Caco-2 (cell line): ENCODE data around the gene RRP15. TPM values are rescaled to one million over a fixed set of nuclear protein-coding genes. Genes with fewer than 3 reads are reported as not detected.

ENCODE experiments used
- BruUV-seq: library from RNA; stranded (reverse); fragments of 400-500 nt; replicated peaks from 2 replicates; lab custom pipeline; 2021; lab: Mats Ljungman, UMichigan
- CTCF ChIA-PET: fragments of 300-600 bp; sonication (Branson Sonifier 250); formaldehyde crosslinking; loops from one replicate; lab custom pipeline; 2022; ENCODE audit warnings: antibody characterized with exemption; lab: Charles Lee
- POLR2A ChIA-PET: fragments of 300-600 bp; sonication (Branson Sonifier 250); formaldehyde crosslinking; loops from one replicate; lab custom pipeline; 2022; ENCODE audit warnings: antibody characterized with exemption; lab: Charles Lee
- DNase-seq, 2 experiments: peaks; one replicate each; pipeline versions ENCODE4 v3.0.0 to v3.0.0-alpha.2; 2020 to 2022
- H3K27me3 ChIP-seq: replicated peaks from 2 replicates; pipeline ENCODE4 v1.6.0; 2011; ENCODE audit warnings: low read length; ENCODE audit not compliant: control insufficient read depth, insufficient read depth
- H3K36me3 ChIP-seq: 2 replicates; pipeline ENCODE4 v1.5.1; 2011; ENCODE audit warnings: low read length; ENCODE audit not compliant: control insufficient read depth, insufficient read depth
- H3K4me1 ChIP-seq: fragments of 250-450 bp; sonication (Bioruptor Pico); 2 replicates; pipeline ENCODE4 v1.5.1; 2020; ENCODE audit warnings: mild to moderate bottlenecking
- H3K4me3 ChIP-seq: 2 replicates; pipeline ENCODE4 v1.5.1; 2011; ENCODE audit warnings: low read depth, mild to moderate bottlenecking, control low read depth, low read length
- H3K9me3 ChIP-seq: fragments of 250-450 bp; sonication (Bioruptor Pico); 2 replicates; pipeline ENCODE4 v1.5.1; 2020; ENCODE audit warnings: mild to moderate bottlenecking, moderate library complexity
- H3K27ac Mint-ChIP-seq: one replicate; pipeline ENCODE4 v1.8.0; 2022; ENCODE audit warnings: mixed read lengths; ENCODE audit not compliant: unreplicated experiment
- H3K27me3 Mint-ChIP-seq: one replicate; pipeline ENCODE4 v1.8.0; 2022; ENCODE audit warnings: mixed read lengths; ENCODE audit not compliant: insufficient read depth, unreplicated experiment
- H3K36me3 Mint-ChIP-seq: one replicate; pipeline ENCODE4 v1.8.0; 2022; ENCODE audit warnings: mild to moderate bottlenecking, mixed read lengths; ENCODE audit not compliant: insufficient read depth, unreplicated experiment
- H3K4me1 Mint-ChIP-seq: one replicate; pipeline ENCODE4 v1.8.0; 2022; ENCODE audit warnings: low read depth, mixed read lengths; ENCODE audit not compliant: unreplicated experiment
- H3K4me3 Mint-ChIP-seq: one replicate; pipeline ENCODE4 v1.8.0; 2022; ENCODE audit warnings: mild to moderate bottlenecking, moderate library complexity, mixed read lengths; ENCODE audit not compliant: unreplicated experiment
- H3K9me3 Mint-ChIP-seq: one replicate; pipeline ENCODE4 v1.8.0; 2022; ENCODE audit warnings: mixed read lengths; ENCODE audit not compliant: unreplicated experiment
- intact Hi-C: fragments of 100-400 bp; cut with micrococcal nuclease; formaldehyde crosslinking; loops from one replicate; pipeline ENCODE4 v1.10.0; 2022; ENCODE audit not compliant: unreplicated experiment
- total RNA-seq: library from RNA; stranded (reverse); gene quantifications from 2 replicates; pipeline ENCODE4 v1.2.3, GENCODE V29; 2022
- TF ChIP-seq, protein P1 (sequence below), 2 experiments: fragments of 200-600 bp in 1 of 2; IDR thresholded peaks; 1 replicate in 1 of 2; 2 replicates in 1 of 2; pipeline versions ENCODE4 v1.5.1 to v1.8.0; 2011 to 2022; ENCODE audit warnings: antibody characterized with exemption in 1 of 2, control low read depth in 1 of 2, inconsistent platforms in 1 of 2, low read depth in 1 of 2, low read length in 1 of 2, mild to moderate bottlenecking in 1 of 2, moderate library complexity in 1 of 2; ENCODE audit not compliant: insufficient read depth in 1 of 2, severe bottlenecking in 1 of 2, unreplicated experiment in 1 of 2

The RRP15 gene
- total RNA-seq, 1 experiment from 2014 or later: 44.5 TPM

DNA sequence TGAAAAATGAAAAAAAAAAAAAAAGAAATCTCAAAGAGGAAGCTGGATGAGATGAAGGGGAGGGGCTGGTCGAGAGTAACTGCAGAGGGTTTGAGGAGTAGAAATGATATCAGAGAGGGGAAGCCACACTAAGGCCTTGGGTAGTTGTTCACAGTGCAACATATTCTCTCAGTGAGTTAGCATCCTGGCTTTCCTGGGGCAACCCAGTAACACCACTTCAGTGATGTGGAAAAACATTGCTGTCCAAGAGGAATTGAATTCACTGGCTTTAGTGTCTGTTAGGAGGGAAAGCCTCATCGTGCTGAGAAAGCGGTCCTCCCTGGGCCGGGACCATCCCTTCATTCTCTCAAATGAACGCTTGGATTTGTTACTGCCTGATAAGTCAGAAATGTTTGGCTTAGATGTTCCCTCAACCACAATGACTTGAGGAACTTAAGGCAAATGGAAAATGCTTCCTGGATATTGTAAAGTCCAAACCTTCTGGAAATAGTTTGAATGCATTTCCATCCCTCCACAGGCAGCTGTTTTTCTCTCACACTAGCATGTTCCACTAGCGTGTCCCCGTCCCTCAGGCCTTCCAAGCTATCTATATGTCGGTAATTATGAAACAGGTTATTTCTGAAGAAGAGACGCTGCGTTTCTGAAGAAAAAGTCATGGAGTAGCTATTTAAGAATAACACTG is 72.3 kb downstream of the RRP15 start:
- Mint-ChIP-seq H3K36me3 (peaks cover 22% of the 10 kb centered on the region), H3K4me1 (peaks cover 13% of the 10 kb centered on the region), H3K4me3 (no peak overlapping the region), H3K27me3 (no peaks in the 10 kb centered on the region), H3K9me3 (no peaks in the 10 kb centered on the region), H3K27ac (no peak overlapping the region)
- Histone ChIP-seq H3K27me3 (no peaks in the 10 kb centered on the region), H3K4me1 (peaks cover 22% of the 10 kb centered on the region), H3K9me3 (no peaks in the 10 kb centered on the region), H3K4me3 (no peak overlapping the region), H3K36me3 (no peaks in the 10 kb centered on the region)
- TF ChIP-seq, protein P1, sequence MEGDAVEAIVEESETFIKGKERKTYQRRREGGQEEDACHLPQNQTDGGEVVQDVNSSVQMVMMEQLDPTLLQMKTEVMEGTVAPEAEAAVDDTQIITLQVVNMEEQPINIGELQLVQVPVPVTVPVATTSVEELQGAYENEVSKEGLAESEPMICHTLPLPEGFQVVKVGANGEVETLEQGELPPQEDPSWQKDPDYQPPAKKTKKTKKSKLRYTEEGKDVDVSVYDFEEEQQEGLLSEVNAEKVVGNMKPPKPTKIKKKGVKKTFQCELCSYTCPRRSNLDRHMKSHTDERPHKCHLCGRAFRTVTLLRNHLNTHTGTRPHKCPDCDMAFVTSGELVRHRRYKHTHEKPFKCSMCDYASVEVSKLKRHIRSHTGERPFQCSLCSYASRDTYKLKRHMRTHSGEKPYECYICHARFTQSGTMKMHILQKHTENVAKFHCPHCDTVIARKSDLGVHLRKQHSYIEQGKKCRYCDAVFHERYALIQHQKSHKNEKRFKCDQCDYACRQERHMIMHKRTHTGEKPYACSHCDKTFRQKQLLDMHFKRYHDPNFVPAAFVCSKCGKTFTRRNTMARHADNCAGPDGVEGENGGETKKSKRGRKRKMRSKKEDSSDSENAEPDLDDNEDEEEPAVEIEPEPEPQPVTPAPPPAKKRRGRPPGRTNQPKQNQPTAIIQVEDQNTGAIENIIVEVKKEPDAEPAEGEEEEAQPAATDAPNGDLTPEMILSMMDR (IDR thresholded peaks at IDR 0.05; ENCODE audit: insufficient read depth in 1 of 2, low read depth in 1 of 2, low read length in 1 of 2, severe bottlenecking in 1 of 2, unreplicated experiment in 1 of 2): no peak
- DNase-seq: no peak
- no TSS peak for BruUV-seq
- intact Hi-C loops: no loop called here
- POLR2A ChIA-PET: no interaction called here
- CTCF ChIA-PET: no interaction called here

DNA sequence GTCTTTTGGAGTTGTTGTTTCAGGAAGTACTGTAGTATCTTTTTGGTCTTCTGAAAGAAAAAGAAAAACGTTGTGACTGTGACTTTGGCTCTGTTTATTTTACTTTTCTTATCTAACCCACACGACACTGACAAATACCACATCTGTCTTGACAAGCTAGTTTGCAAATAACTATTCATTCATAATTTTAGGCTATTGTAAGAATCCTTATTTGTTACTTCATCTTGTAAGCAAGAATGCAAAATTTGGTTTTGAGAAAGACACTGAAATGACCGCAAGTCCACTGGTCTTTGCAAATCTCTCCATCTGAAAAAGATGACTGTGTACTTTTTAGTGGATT is 72.8 kb downstream of the RRP15 start:
- Mint-ChIP-seq H3K27ac (no peak overlapping the region), H3K4me1 (peaks cover 13% of the 10 kb centered on the region), H3K27me3 (no peaks in the 10 kb centered on the region), H3K4me3 (no peak overlapping the region), H3K9me3 (no peaks in the 10 kb centered on the region), H3K36me3 (peaks cover 22% of the 10 kb centered on the region)
- H3K27me3 ChIP-seq: no peaks in the 10 kb centered on the region
- ChIA-PET CTCF (no interaction called here), POLR2A (no interaction called here)
- no peak for DNase-seq
- intact Hi-C loops: no loop called here
- TF ChIP-seq, protein P1 (IDR thresholded peaks at IDR 0.05; ENCODE audit: insufficient read depth in 1 of 2, low read depth in 1 of 2, low read length in 1 of 2, severe bottlenecking in 1 of 2, unreplicated experiment in 1 of 2): no peak
- no TSS peak for BruUV-seq
- H3K4me3 ChIP-seq: no peak overlapping the region
- peaks cover 22% of the 10 kb centered on the region for H3K4me1 ChIP-seq
- no peaks in the 10 kb centered on the region for H3K36me3 ChIP-seq
- no peaks in the 10 kb centered on the region for H3K9me3 ChIP-seq

DNA sequence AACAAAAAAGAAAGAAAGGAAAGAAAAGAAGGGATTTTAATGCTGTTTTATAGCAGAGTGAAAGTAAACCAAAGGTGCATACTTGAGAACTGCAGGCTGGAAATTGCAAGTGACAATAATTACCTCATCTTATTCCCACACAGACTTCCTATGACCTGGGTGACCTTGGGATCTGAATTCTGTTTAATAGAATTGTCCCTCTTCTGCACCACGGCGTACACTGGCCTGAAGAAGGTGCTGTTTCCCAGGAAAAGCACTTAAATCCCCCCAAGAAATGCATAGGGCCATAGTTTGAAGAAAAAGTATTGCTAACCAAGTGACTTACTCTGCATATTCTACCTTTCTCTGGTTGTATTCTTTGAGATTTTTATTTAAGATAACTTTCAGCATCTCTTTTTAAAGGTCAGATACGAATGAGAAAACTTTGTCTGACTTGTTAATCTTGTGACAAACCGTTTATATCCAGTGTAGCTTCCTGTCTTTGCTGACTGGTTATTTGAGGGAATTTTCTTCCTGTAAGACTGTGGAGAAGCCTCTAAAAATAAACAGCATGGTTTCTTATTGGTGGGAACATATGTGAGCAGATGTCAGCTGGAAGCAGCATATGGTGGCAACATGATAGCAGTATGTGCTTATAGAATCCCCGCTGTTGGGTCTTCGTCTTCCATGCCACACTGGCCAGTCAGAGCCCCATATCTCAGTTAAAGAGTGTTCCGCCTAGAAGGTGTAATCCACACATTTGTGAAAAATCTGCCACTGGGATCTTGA is 76.4 kb downstream of the RRP15 start:
- DNase-seq: peak in 1 of 2 experiments; percentile 48
- Mint-ChIP-seq H3K36me3 (peaks cover 12% of the 10 kb centered on the region), H3K27me3 (no peaks in the 10 kb centered on the region), H3K27ac (no peak overlapping the region), H3K9me3 (no peaks in the 10 kb centered on the region), H3K4me3 (no peak overlapping the region), H3K4me1 (no peaks in the 10 kb centered on the region)
- Histone ChIP-seq H3K27me3 (no peaks in the 10 kb centered on the region), H3K4me3 (no peak overlapping the region), H3K9me3 (no peaks in the 10 kb centered on the region), H3K36me3 (no peaks in the 10 kb centered on the region), H3K4me1 (peaks cover 38% of the 10 kb centered on the region)
- TF ChIP-seq, protein P1 (IDR thresholded peaks at IDR 0.05; ENCODE audit: insufficient read depth in 1 of 2, low read depth in 1 of 2, low read length in 1 of 2, severe bottlenecking in 1 of 2, unreplicated experiment in 1 of 2): peak; percentile 58 to 68
- CTCF ChIA-PET: no interaction called here
- POLR2A ChIA-PET: no interaction called here
- intact Hi-C loops: loop anchor here (1.0 to 10.0 kb wide), 4 partner anchors 160 to 953 kb away; no protein-coding TSS in a partner anchor
- no TSS peak for BruUV-seq
